SK-N-SH (cell line): Measurements from ENCODE around the gene CCR6. TPM values are rescaled to one million over a fixed set of nuclear protein-coding genes. Genes with fewer than 3 reads are reported as not detected.

Source experiments
- CTCF ChIA-PET: fragments of 300-600, 350-600 bp; formaldehyde crosslinking; extraction: SDS; loops from one replicate; lab custom pipeline; 2021; lab: Yijun Ruan, JAX
- POLR2A ChIA-PET: fragments of 350-600 bp; sonication (Branson Sonifier 250); formaldehyde crosslinking; extraction: SDS; loops from one replicate; lab custom pipeline; 2020; ENCODE audit warnings: antibody characterized with exemption, inconsistent platforms; lab: Yijun Ruan, JAX
- DNase-seq: peaks from one replicate; pipeline ENCODE4 v3.0.0; 2012
- H2AFZ ChIP-seq: fragments of 200-600 bp; sonication (generic); 2 replicates; pipeline ENCODE4 v1.8.1; 2016; ENCODE audit warnings: antibody characterized with exemption, mild to moderate bottlenecking, low read depth
- H3F3A ChIP-seq: fragments of 200-600 bp; sonication (generic); replicated peaks from 2 replicates; pipeline ENCODE3; 2016; ENCODE audit warnings: antibody characterized with exemption, mild to moderate bottlenecking; ENCODE audit not compliant: insufficient read depth
- H3K27ac ChIP-seq, 2 experiments: fragments of 200-500 bp in 1 of 2; fragments of 200-600 bp in 1 of 2; sonication (Bioruptor generic) in 1 of 2; sonication (generic), shearing (Covaris generic) in 1 of 2; 2 replicates each; pipeline versions ENCODE4 v1.5.1 to v1.6.1; 2014 to 2016; ENCODE audit warnings: low read depth in 2 of 2, inconsistent platforms in 1 of 2, low read length in 1 of 2, mild to moderate bottlenecking in 1 of 2, mixed read lengths in 1 of 2
- H3K27me3 ChIP-seq: fragments of 200-600 bp; sonication (generic), shearing (Covaris generic); 2 replicates; pipeline ENCODE4 v1.6.1; 2016; ENCODE audit warnings: mixed run types; ENCODE audit not compliant: insufficient read depth
- H3K36me3 ChIP-seq, 2 experiments: fragments of 200-500 bp in 1 of 2; fragments of 200-600 bp in 1 of 2; sonication (Bioruptor generic) in 1 of 2; sonication (generic) in 1 of 2; replicated peaks in 1 of 2; 2 replicates each; pipeline versions ENCODE3 to v1.5.1; 2014 to 2016; ENCODE audit warnings: low read length in 1 of 2, mild to moderate bottlenecking in 1 of 2; ENCODE audit not compliant: insufficient read depth in 2 of 2, control insufficient read depth in 1 of 2
- H3K4me1 ChIP-seq, 2 experiments: fragments of 200-500 bp in 1 of 2; fragments of 200-600 bp in 1 of 2; sonication (Bioruptor generic) in 1 of 2; sonication (generic), shearing (Covaris generic) in 1 of 2; 2 replicates each; pipeline versions ENCODE4 v1.5.1 to v1.6.1; 2014 to 2016; ENCODE audit warnings: low read depth in 1 of 2, low read length in 1 of 2, mixed run types in 1 of 2; ENCODE audit not compliant: insufficient read depth in 2 of 2, control insufficient read depth in 1 of 2
- H3K4me2 ChIP-seq: fragments of 200-600 bp; sonication (generic), shearing (Covaris generic); 2 replicates; pipeline ENCODE4 v1.6.1; 2017; ENCODE audit warnings: mixed run types
- H3K4me3 ChIP-seq, 2 experiments: fragments of 200-500 bp in 1 of 2; fragments of 200-600 bp in 1 of 2; sonication (Bioruptor generic) in 1 of 2; sonication (generic), shearing (Covaris generic) in 1 of 2; 2 replicates each; pipeline versions ENCODE4 v1.5.1 to v1.8.1; 2014 to 2016; ENCODE audit warnings: low read depth in 2 of 2, inconsistent platforms in 1 of 2, low read length in 1 of 2, mild to moderate bottlenecking in 1 of 2, mixed read lengths in 1 of 2, moderate library complexity in 1 of 2
- H3K79me2 ChIP-seq: fragments of 200-600 bp; sonication (generic); 2 replicates; pipeline ENCODE4 v1.8.1; 2017; ENCODE audit warnings: mild to moderate bottlenecking; ENCODE audit not compliant: insufficient read depth
- H3K9ac ChIP-seq: fragments of 200-600 bp; sonication (generic); 2 replicates; pipeline ENCODE4 v1.6.1; 2017; ENCODE audit warnings: mixed run types
- H3K9me2 ChIP-seq: fragments of 200-600 bp; sonication (generic); 2 replicates; pipeline ENCODE4 v1.6.1; 2017; ENCODE audit warnings: mixed run types
- H3K9me3 ChIP-seq: fragments of 200-600 bp; sonication (generic); 2 replicates; pipeline ENCODE4 v1.6.1; 2017; ENCODE audit warnings: mixed run types, mild to moderate bottlenecking, moderate library complexity
- H4K20me1 ChIP-seq: fragments of 200-600 bp; sonication (generic); 2 replicates; pipeline ENCODE4 v1.6.1; 2017; ENCODE audit warnings: mild to moderate bottlenecking, mixed run types; ENCODE audit not compliant: insufficient read depth
- GATA2 ChIP-seq: sonication (generic); formaldehyde crosslinking; IDR thresholded peaks from 2 replicates; pipeline ENCODE4 v1.5.0; 2020; ENCODE audit warnings: mild to moderate bottlenecking, missing genetic modification reagents
- IRF3 ChIP-seq: fragments of 150-350 bp; IDR thresholded peaks from 2 replicates; pipeline ENCODE4 v1.6.1; 2016; ENCODE audit warnings: mild to moderate bottlenecking, low read depth, low read length
- MAX ChIP-seq: IDR thresholded peaks from 2 replicates; pipeline ENCODE4 v1.4.0; 2012; ENCODE audit warnings: low read depth
- MXI1 ChIP-seq: IDR thresholded peaks from 2 replicates; pipeline ENCODE4 v1.6.1; 2012; ENCODE audit warnings: mild to moderate bottlenecking, low read depth, low read length, improper control_type of control experiment
- RAD21 ChIP-seq: IDR thresholded peaks from 2 replicates; pipeline ENCODE4 v1.6.1; 2012; ENCODE audit warnings: mild to moderate bottlenecking, low read length
- REST ChIP-seq: IDR thresholded peaks from 2 replicates; pipeline ENCODE4 v1.6.1; 2012; ENCODE audit warnings: mild to moderate bottlenecking, low read depth, low read length, moderate library complexity
- RXRA ChIP-seq: IDR thresholded peaks from 2 replicates; pipeline ENCODE4 v1.4.0; 2012; ENCODE audit warnings: low read depth, mild to moderate bottlenecking, borderline replicate concordance
- TEAD4 ChIP-seq: IDR thresholded peaks from 2 replicates; pipeline ENCODE4 v1.4.0; 2012; ENCODE audit warnings: mild to moderate bottlenecking, borderline replicate concordance; ENCODE audit not compliant: insufficient read depth
- WGBS: methylation state at CpG from one replicate; pipeline ENCODE4 v1.1.6; 2017; ENCODE audit warnings: low lambda C conversion rate; 5-methylcytosine and 5-hydroxymethylcytosine counted together
- polyA plus RNA-seq, 3 experiments: library from polyadenylated mRNA; depleted of rRNA; stranded (reverse); fragments of >200 nt; gene quantifications; 2 replicates each; pipeline ENCODE4 v1.2.3, GENCODE V29; 2012

Gene CCR6
- polyA plus RNA-seq, 1 of the 3 experiments (the other 2 are of a cell fraction) = not detected

- CTCF ChIA-PET = interaction anchor here (3.3 kb wide), 1 partner anchor 379 kb away, joined by 15 read pairs; no protein-coding TSS in a partner anchor
- Histone ChIP-seq H3K4me2 (0 out of 2 replicates have a peak overlapping the region, but pooled peaks have one; percentile 56), H3K79me2 (no peaks in the 10 kb centered on the region), H4K20me1 (no peaks in the 10 kb centered on the region), H3K27me3 (no peaks in the 10 kb centered on the region), H3F3A (peaks cover 6% of the 10 kb centered on the region), H3K4me1 (peaks cover 0 to 7% of the 10 kb centered on the region in 2 experiments; a peak in 2 of 4 replicates), H3K9ac (no peak overlapping the region), H2AFZ (no peak overlapping the region), H3K9me2 (no peaks in the 10 kb centered on the region), H3K27ac (no peak overlapping the region), H3K36me3 (no peaks in the 10 kb centered on the region), H3K4me3 (no peak overlapping the region), H3K9me3 (no peaks in the 10 kb centered on the region)
- no peak for TF ChIP-seq TEAD4
- WGBS = 79% methylated on average over 9 of the region's 9 CpGs
- DNase-seq = no peak
- POLR2A ChIA-PET = no interaction called here
Measured at GRCh38 chr6:167154291-167154690, 31.4 kb downstream of the CCR6 start.

GRCh38 chr6:167154895-167155294 is 32.0 kb downstream of the CCR6 start:
- ChIA-PET POLR2A (no interaction called here), CTCF (interaction anchor here (3.3 kb wide), 1 partner anchor 379 kb away, joined by 15 read pairs; no protein-coding TSS in a partner anchor)
- no peaks in the 10 kb centered on the region for H3K9me3 ChIP-seq
- no peak overlapping the region for H3K9ac ChIP-seq
- no peak for TF ChIP-seq RAD21
- TF ChIP-seq RXRA = no peak
- TF ChIP-seq MAX = no peak
- TF ChIP-seq REST = no peak
- no peak for TF ChIP-seq IRF3
- TF ChIP-seq GATA2 (CRISPR knock-in tag) = no peak
- no peak for TF ChIP-seq MXI1
- no peak for DNase-seq
- no peaks in the 10 kb centered on the region for H3K79me2 ChIP-seq
- no peaks in the 10 kb centered on the region for H4K20me1 ChIP-seq
- H3K9me2 ChIP-seq = no peaks in the 10 kb centered on the region
- peaks cover 6% of the 10 kb centered on the region for H3F3A ChIP-seq
- WGBS = 68% methylated on average over 2 of the region's 2 CpGs
- no peak overlapping the region for H3K4me3 ChIP-seq
- H3K27me3 ChIP-seq = no peaks in the 10 kb centered on the region
- no peaks in the 10 kb centered on the region for H3K36me3 ChIP-seq
- H2AFZ ChIP-seq = no peak overlapping the region
- no peak overlapping the region for H3K27ac ChIP-seq
- H3K4me2 ChIP-seq = no peak overlapping the region
- H3K4me1 ChIP-seq = peaks cover 0 to 7% of the 10 kb centered on the region in 2 experiments; a peak in 2 of 4 replicates
